BE2C (cell line): Measurements from ENCODE around the gene ANO2. TPM values are rescaled to one million over a fixed set of nuclear protein-coding genes. Genes with fewer than 3 reads are reported as not detected.

Experiments
- DNase-seq: peaks from one replicate; pipeline ENCODE4 v3.0.0-alpha.2; 2020
- H3K27me3 ChIP-seq: fragments of 250-450 bp; sonication (Bioruptor Pico); 2 replicates; pipeline ENCODE4 v1.5.1; 2020; ENCODE audit warnings: mild to moderate bottlenecking
- H3K36me3 ChIP-seq: fragments of 250-450 bp; sonication (Bioruptor Pico); 2 replicates; pipeline ENCODE4 v1.5.1; 2020; ENCODE audit warnings: mild to moderate bottlenecking
- H3K4me1 ChIP-seq: fragments of 250-450 bp; sonication (Bioruptor Pico); 2 replicates; pipeline ENCODE4 v1.5.1; 2020
- H3K4me3 ChIP-seq: 2 replicates; pipeline ENCODE4 v1.5.1; 2011; ENCODE audit warnings: low read depth, low read length
- H3K9me3 ChIP-seq: fragments of 250-450 bp; sonication (Bioruptor Pico); 2 replicates; pipeline ENCODE4 v1.5.1; 2020
- CTCF ChIP-seq: IDR thresholded peaks from 2 replicates; pipeline ENCODE4 v1.5.1; 2012; ENCODE audit warnings: mild to moderate bottlenecking, low read depth, low read length
- polyA plus RNA-seq: library from polyadenylated mRNA; unstranded; fragments of >200 nt; gene quantifications from one replicate; pipeline ENCODE4 v1.2.1, GENCODE V29; 2012; ENCODE audit warnings: low read depth, missing spikeins; ENCODE audit not compliant: insufficient read length, insufficient read depth

ANO2 gene
- not detected for polyA plus RNA-seq

GRCh38 chr12:5945071-5946008 is at the start of gene ANO2:
ANO2 (minus strand) TSS chr12:5945259; CDS start chr12:5945217, 42 bp downstream.
- Histone ChIP-seq H3K4me1 (no peaks in the 10 kb centered on the region), H3K27me3 (peaks cover 67% of the 10 kb centered on the region), H3K9me3 (no peaks in the 10 kb centered on the region), H3K36me3 (no peaks in the 10 kb centered on the region), H3K4me3 (peak within 1 kb of the TSS; percentile 20; the same call in 1 of the 2 replicates)
- DNase-seq = peak; percentile 54
- TF ChIP-seq CTCF = no peak

GRCh38 chr12:5989621-5990020 is 44.6 kb upstream of the ANO2 start:
- no peak for TF ChIP-seq CTCF
- H3K9me3 ChIP-seq = no peaks in the 10 kb centered on the region
- no peaks in the 10 kb centered on the region for H3K4me1 ChIP-seq
- H3K36me3 ChIP-seq = no peaks in the 10 kb centered on the region
- H3K4me3 ChIP-seq = no peak overlapping the region
- peaks cover 13% of the 10 kb centered on the region for H3K27me3 ChIP-seq
- DNase-seq = no peak

GRCh38 chr12:5988659-5989116 is 43.6 kb upstream of the ANO2 start:
- Histone ChIP-seq H3K36me3 (no peaks in the 10 kb centered on the region), H3K4me1 (no peaks in the 10 kb centered on the region), H3K27me3 (peaks cover 16% of the 10 kb centered on the region), H3K9me3 (no peaks in the 10 kb centered on the region), H3K4me3 (no peak overlapping the region)
- DNase-seq = peak; percentile 87
- TF ChIP-seq CTCF = peak; percentile 100

GRCh38 chr12:5988088-5988487 is 43.0 kb upstream of the ANO2 start:
- Histone ChIP-seq H3K36me3 (no peaks in the 10 kb centered on the region), H3K27me3 (peaks cover 19% of the 10 kb centered on the region), H3K4me3 (no peak overlapping the region), H3K4me1 (no peaks in the 10 kb centered on the region), H3K9me3 (no peaks in the 10 kb centered on the region)
- DNase-seq = no peak
- no peak for TF ChIP-seq CTCF

GRCh38 chr12:5987573-5987972 is 42.5 kb upstream of the ANO2 start:
- TF ChIP-seq CTCF = no peak
- H3K9me3 ChIP-seq = no peaks in the 10 kb centered on the region
- peaks cover 21% of the 10 kb centered on the region for H3K27me3 ChIP-seq
- no peaks in the 10 kb centered on the region for H3K36me3 ChIP-seq
- no peak overlapping the region for H3K4me3 ChIP-seq
- H3K4me1 ChIP-seq = no peaks in the 10 kb centered on the region
- DNase-seq = no peak

- DNase-seq = no peak
- H3K4me1 ChIP-seq = no peaks in the 10 kb centered on the region
- H3K36me3 ChIP-seq = no peaks in the 10 kb centered on the region
- H3K4me3 ChIP-seq = no peak overlapping the region
- H3K27me3 ChIP-seq = peaks cover 21% of the 10 kb centered on the region
- TF ChIP-seq CTCF = no peak
- no peaks in the 10 kb centered on the region for H3K9me3 ChIP-seq
Measured at GRCh38 chr12:5985471-5985870, 40.4 kb upstream of the ANO2 start.
